GM06990 (cell line): Measurements from ENCODE around the gene RNF17.
A peak's percentile ranks its signal among the peaks of the same experiment; 100 is the strongest.

Experiments used
- DNase-seq: peaks from one replicate; pipeline ENCODE4 v3.0.0-alpha.2; 2011; ENCODE audit not compliant: insufficient read length; ENCODE audit errors: extremely low read depth
- H3K27me3 ChIP-seq: replicated peaks from 2 replicates; pipeline ENCODE4 v1.6.0; 2011; ENCODE audit warnings: low read length; ENCODE audit not compliant: control insufficient read depth, insufficient read depth
- H3K36me3 ChIP-seq: 2 replicates; pipeline ENCODE4 v1.5.1; 2011; ENCODE audit warnings: low read length; ENCODE audit not compliant: control insufficient read depth, insufficient read depth
- H3K4me3 ChIP-seq: replicated peaks from 2 replicates; pipeline ENCODE4 v1.5.1; 2011; ENCODE audit warnings: low read depth, mild to moderate bottlenecking, control low read depth, low read length
- TF ChIP-seq, protein P1 (sequence below): IDR thresholded peaks from 2 replicates; pipeline ENCODE4 v1.5.1; 2011; ENCODE audit warnings: low read length, control low read depth, mild to moderate bottlenecking, inconsistent platforms; ENCODE audit not compliant: insufficient read depth, poor library complexity, severe bottlenecking

Gene RNF17

DNA sequence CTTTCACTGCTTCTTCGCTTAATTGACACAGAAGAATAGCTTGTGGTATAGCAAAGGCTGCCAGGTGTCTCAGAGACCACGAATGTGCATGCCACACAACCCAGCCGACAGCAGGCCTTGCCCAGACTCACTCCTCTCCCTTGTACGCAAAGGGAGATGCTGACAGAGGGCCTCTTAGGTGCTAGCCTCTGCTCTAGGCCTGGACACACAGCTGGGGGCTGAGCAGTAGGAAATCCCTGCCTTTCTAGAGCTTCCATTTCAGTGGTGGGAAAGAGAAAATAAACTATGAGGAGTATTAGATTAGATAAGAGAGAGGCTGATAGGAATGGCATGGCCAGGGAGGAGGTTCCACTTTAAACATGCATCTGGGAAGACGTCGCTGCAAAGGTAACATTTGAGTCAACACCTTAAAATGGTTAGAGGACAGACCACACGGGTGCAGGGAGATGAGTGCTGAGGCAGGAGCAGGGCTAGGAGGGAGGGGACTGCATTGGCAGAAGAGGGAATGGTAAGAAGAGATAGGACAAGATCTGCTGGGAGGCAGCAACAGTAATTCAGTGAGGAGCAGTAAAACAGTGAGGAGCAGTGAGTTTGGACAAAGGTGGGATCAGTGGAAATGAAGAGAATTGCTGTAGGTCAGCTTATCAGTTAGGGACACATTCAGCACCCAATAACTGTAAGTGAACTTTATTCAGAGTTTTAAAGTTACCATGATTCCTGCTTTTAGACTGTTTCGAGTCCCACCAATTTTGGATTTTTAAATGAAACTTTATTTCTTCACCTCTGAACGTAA lies 100.0 kb downstream of the RNF17 start:
- Histone ChIP-seq H3K36me3 (no peaks in the 10 kb centered on the region), H3K27me3 (no peaks in the 10 kb centered on the region), H3K4me3 (no peak overlapping the region)
- no peak for DNase-seq
- TF ChIP-seq, protein P1, sequence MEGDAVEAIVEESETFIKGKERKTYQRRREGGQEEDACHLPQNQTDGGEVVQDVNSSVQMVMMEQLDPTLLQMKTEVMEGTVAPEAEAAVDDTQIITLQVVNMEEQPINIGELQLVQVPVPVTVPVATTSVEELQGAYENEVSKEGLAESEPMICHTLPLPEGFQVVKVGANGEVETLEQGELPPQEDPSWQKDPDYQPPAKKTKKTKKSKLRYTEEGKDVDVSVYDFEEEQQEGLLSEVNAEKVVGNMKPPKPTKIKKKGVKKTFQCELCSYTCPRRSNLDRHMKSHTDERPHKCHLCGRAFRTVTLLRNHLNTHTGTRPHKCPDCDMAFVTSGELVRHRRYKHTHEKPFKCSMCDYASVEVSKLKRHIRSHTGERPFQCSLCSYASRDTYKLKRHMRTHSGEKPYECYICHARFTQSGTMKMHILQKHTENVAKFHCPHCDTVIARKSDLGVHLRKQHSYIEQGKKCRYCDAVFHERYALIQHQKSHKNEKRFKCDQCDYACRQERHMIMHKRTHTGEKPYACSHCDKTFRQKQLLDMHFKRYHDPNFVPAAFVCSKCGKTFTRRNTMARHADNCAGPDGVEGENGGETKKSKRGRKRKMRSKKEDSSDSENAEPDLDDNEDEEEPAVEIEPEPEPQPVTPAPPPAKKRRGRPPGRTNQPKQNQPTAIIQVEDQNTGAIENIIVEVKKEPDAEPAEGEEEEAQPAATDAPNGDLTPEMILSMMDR: no peak

- no peaks in the 10 kb centered on the region for H3K27me3 ChIP-seq
- no peak overlapping the region for H3K4me3 ChIP-seq
- TF ChIP-seq, protein P1: no peak
- DNase-seq: no peak
- H3K36me3 ChIP-seq: no peaks in the 10 kb centered on the region
Observed at GRCh38 chr13:24864579-24864978, 100.6 kb downstream of the RNF17 start.

DNA sequence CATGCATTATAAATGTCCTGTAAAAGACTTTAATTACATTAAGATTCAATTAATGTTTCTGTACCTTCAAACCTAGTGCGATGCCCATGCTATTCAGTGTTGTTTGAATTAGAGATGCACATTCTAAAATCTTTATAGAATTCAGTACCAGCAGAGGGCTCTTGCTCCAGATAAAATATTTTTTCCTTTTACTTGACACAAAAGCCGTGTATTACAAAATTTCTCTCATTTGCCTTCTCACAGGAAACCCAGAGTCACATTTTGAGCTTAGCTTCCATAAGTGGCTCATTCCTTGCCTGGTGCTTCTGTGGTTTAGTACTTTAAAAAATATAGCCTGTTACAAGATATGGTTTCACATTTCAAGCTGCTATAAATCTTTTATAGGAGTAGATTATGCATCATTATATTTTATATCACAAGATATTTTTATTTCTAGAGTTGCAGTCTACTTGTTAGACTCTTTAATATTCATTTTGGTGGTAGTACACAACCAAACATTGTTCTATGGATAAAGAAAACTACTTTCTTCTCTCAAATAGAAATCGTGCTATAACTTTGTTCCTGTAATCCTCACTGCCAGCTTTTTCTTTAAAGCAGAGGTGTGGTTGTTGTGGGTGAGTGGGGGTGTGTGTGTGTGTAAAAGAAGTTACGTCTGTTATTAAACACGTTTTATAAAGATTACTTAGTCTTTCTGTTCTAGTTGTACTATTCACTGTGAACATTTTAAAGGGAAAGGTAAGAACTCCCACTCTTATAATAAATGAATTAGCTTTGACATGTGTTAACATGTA lies 101.4 kb downstream of the RNF17 start:
- Histone ChIP-seq H3K27me3 (no peaks in the 10 kb centered on the region), H3K4me3 (no peak overlapping the region), H3K36me3 (no peaks in the 10 kb centered on the region)
- no peak for DNase-seq
- TF ChIP-seq, protein P1: peak; percentile 19

- no peak overlapping the region for H3K4me3 ChIP-seq
- no peaks in the 10 kb centered on the region for H3K36me3 ChIP-seq
- no peaks in the 10 kb centered on the region for H3K27me3 ChIP-seq
- no peak for DNase-seq
- TF ChIP-seq, protein P1: no peak
Observed at GRCh38 chr13:24866488-24866887, 102.5 kb downstream of the RNF17 start.

DNA sequence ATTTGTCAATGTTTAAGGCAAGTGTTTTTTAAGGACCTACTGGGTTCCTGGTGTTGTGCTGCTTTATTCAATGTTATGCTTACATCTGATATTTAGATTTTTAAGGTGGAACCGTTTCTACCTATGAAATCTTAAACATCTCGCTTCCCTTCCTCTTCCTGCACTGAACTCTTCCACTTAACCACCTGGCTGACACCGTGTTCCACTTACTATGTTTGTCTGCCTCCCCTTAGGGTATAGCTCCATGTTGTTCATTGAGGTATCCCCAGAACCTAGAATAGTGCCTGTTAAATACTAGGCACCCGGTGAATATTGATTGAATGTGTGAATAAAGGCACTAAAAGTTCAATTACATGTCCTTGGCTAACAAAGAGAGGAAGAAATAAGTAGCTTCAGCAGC lies 104.9 kb downstream of the RNF17 start:
- Histone ChIP-seq H3K4me3 (no peak overlapping the region), H3K36me3 (no peaks in the 10 kb centered on the region), H3K27me3 (no peaks in the 10 kb centered on the region)
- DNase-seq: no peak
- TF ChIP-seq, protein P1: no peak
